WTC11 (cell line): ENCODE measurements around the gene RAB11FIP3. TPM values are rescaled to one million over a fixed set of nuclear protein-coding genes. Genes with fewer than 3 reads are reported as not detected.
A peak's percentile ranks its signal among the peaks of the same experiment; 100 is the strongest.

Experiments used
- ATAC-seq: fragments of 200-7000 bp; cut with Tn5 transposase; 2 replicates; pipeline ENCODE4 v1.10.0; 2021; ENCODE audit warnings: mild to moderate bottlenecking, moderate library complexity
- CTCF ChIA-PET: fragments of 300-600 bp; sonication (Branson Sonifier 250); formaldehyde crosslinking; loops from one replicate; lab custom pipeline; 2021; ENCODE audit warnings: antibody characterized with exemption; lab: Charles Lee
- POLR2A ChIA-PET: fragments of 350-600 bp; sonication (Branson Sonifier 250); formaldehyde crosslinking; loops from one replicate; lab custom pipeline; 2021; ENCODE audit warnings: antibody characterized with exemption; lab: Charles Lee
- DNase-seq: peaks from one replicate; pipeline ENCODE4 v3.0.0; 2021; ENCODE audit warnings: low spot score
- H3K27ac Mint-ChIP-seq: 2 replicates; pipeline ENCODE4 v1.8.0; 2021; ENCODE audit warnings: mixed read lengths
- H3K27me3 Mint-ChIP-seq: 2 replicates; pipeline ENCODE4 v1.8.0; 2021; ENCODE audit warnings: low read depth, mild to moderate bottlenecking, moderate library complexity, mixed read lengths
- H3K36me3 Mint-ChIP-seq: 2 replicates; pipeline ENCODE4 v1.8.0; 2021; ENCODE audit warnings: mixed read lengths
- H3K4me1 Mint-ChIP-seq: 2 replicates; pipeline ENCODE4 v1.8.0; 2022; ENCODE audit warnings: mixed read lengths
- H3K4me3 Mint-ChIP-seq: 2 replicates; pipeline ENCODE4 v1.8.0; 2021; ENCODE audit warnings: mild to moderate bottlenecking, moderate library complexity, mixed read lengths
- H3K9me3 Mint-ChIP-seq: 2 replicates; pipeline ENCODE4 v1.8.0; 2021; ENCODE audit warnings: mixed read lengths
- CREB1 ChIP-seq: sonication (generic); formaldehyde crosslinking; IDR thresholded peaks from 2 replicates; pipeline ENCODE4 v1.8.0; 2023; ENCODE audit warnings: mild to moderate bottlenecking, missing genetic modification reagents
- ETV6 ChIP-seq: sonication (generic); formaldehyde crosslinking; IDR thresholded peaks from 2 replicates; pipeline ENCODE4 v1.8.1; 2022; ENCODE audit warnings: mild to moderate bottlenecking, missing genetic modification reagents
- FOXK1 ChIP-seq: sonication (generic); formaldehyde crosslinking; IDR thresholded peaks from 2 replicates; pipeline ENCODE4 v1.8.0; 2022; ENCODE audit warnings: mild to moderate bottlenecking, moderate library complexity, missing genetic modification reagents
- FOXP4 ChIP-seq: sonication (generic); formaldehyde crosslinking; IDR thresholded peaks from 2 replicates; pipeline ENCODE4 v1.8.0; 2022; ENCODE audit warnings: mild to moderate bottlenecking, missing genetic modification reagents
- GABPB1 ChIP-seq: sonication (generic); formaldehyde crosslinking; IDR thresholded peaks from 2 replicates; pipeline ENCODE4 v1.8.1; 2023; ENCODE audit warnings: mild to moderate bottlenecking, missing genetic modification reagents
- HMGA2 ChIP-seq: fragments of 250-450 bp; sonication (Bioruptor Pico); IDR thresholded peaks from 2 replicates; pipeline ENCODE4 v1.4.0; 2021; ENCODE audit warnings: mild to moderate bottlenecking, moderate library complexity
- KAT7 ChIP-seq: sonication (generic); formaldehyde crosslinking; IDR thresholded peaks from 2 replicates; pipeline ENCODE4 v1.8.1; 2023; ENCODE audit warnings: missing genetic modification reagents, mild to moderate bottlenecking, borderline replicate concordance
- MAX ChIP-seq: sonication (generic); formaldehyde crosslinking; IDR thresholded peaks from 2 replicates; pipeline ENCODE4 v1.8.0; 2022; ENCODE audit warnings: mild to moderate bottlenecking, missing genetic modification reagents
- MYBL2 ChIP-seq: sonication (generic); formaldehyde crosslinking; IDR thresholded peaks from 2 replicates; pipeline ENCODE4 v1.8.1; 2023; ENCODE audit warnings: mild to moderate bottlenecking, moderate library complexity, missing genetic modification reagents
- NFATC4 ChIP-seq: fragments of 250-450 bp; sonication (Bioruptor Pico); IDR thresholded peaks from 2 replicates; pipeline ENCODE4 v1.9.0; 2021; ENCODE audit warnings: mild to moderate bottlenecking
- NR1H2 ChIP-seq: sonication (generic); formaldehyde crosslinking; IDR thresholded peaks from 2 replicates; pipeline ENCODE4 v1.9.0; 2021; ENCODE audit warnings: mild to moderate bottlenecking, moderate library complexity, missing genetic modification reagents
- SMAD4 ChIP-seq: sonication (generic); formaldehyde crosslinking; IDR thresholded peaks from 2 replicates; pipeline ENCODE4 v1.8.0; 2022; ENCODE audit warnings: mild to moderate bottlenecking, missing genetic modification reagents
- SP1 ChIP-seq: sonication (generic); formaldehyde crosslinking; conservative IDR thresholded peaks from 2 replicates; pipeline ENCODE4 v1.8.1; 2022; ENCODE audit warnings: missing genetic modification reagents
- USF1 ChIP-seq: sonication (generic); formaldehyde crosslinking; IDR thresholded peaks from 2 replicates; pipeline ENCODE4 v1.8.0; 2022; ENCODE audit warnings: mild to moderate bottlenecking, missing genetic modification reagents
- ZNF219 ChIP-seq: sonication (generic); formaldehyde crosslinking; IDR thresholded peaks from 2 replicates; pipeline ENCODE4 v1.8.0; 2023; ENCODE audit warnings: missing genetic modification reagents, mild to moderate bottlenecking, borderline replicate concordance
- ZNF232 ChIP-seq: sonication (generic); formaldehyde crosslinking; IDR thresholded peaks from 2 replicates; pipeline ENCODE4 v1.8.0; 2022; ENCODE audit warnings: mild to moderate bottlenecking, missing genetic modification reagents
- ZNF396 ChIP-seq: fragments of 250-450 bp; sonication (Bioruptor Pico); IDR thresholded peaks from 2 replicates; pipeline ENCODE4 v1.8.0; 2021; ENCODE audit warnings: mild to moderate bottlenecking, moderate library complexity, borderline replicate concordance
- ZNF423 ChIP-seq: fragments of 250-450 bp; sonication (Bioruptor Pico); IDR thresholded peaks from 2 replicates; pipeline ENCODE4 v2.1.2; 2022; ENCODE audit warnings: mild to moderate bottlenecking, moderate library complexity
- ZNF671 ChIP-seq: fragments of 250-450 bp; sonication (Bioruptor Pico); IDR thresholded peaks from 2 replicates; pipeline ENCODE4 v1.8.0; 2021; ENCODE audit warnings: mild to moderate bottlenecking
- total RNA-seq: library from RNA; stranded (reverse); gene quantifications from 3 replicates; pipeline ENCODE4 v1.2.3, GENCODE V29; 2021
- TF ChIP-seq, protein P1 (sequence below): sonication (generic); formaldehyde crosslinking; IDR thresholded peaks from 2 replicates; pipeline ENCODE4 v1.8.0; 2022; ENCODE audit warnings: missing genetic modification reagents
- TF ChIP-seq, protein P2 (sequence below): fragments of 250-450 bp; sonication (Bioruptor Pico); IDR thresholded peaks from 2 replicates; pipeline ENCODE4 v1.9.0; 2021; ENCODE audit warnings: moderate library complexity, mild to moderate bottlenecking, inconsistent platforms, borderline replicate concordance
- TF ChIP-seq, protein P3 (sequence below): sonication (generic); formaldehyde crosslinking; IDR thresholded peaks from 2 replicates; pipeline ENCODE4 v1.8.1; 2023; ENCODE audit warnings: mild to moderate bottlenecking, missing genetic modification reagents, moderate library complexity

The RAB11FIP3 gene
- total RNA-seq, 1 experiment from 2014 or later, result 38.6 TPM

DNA sequence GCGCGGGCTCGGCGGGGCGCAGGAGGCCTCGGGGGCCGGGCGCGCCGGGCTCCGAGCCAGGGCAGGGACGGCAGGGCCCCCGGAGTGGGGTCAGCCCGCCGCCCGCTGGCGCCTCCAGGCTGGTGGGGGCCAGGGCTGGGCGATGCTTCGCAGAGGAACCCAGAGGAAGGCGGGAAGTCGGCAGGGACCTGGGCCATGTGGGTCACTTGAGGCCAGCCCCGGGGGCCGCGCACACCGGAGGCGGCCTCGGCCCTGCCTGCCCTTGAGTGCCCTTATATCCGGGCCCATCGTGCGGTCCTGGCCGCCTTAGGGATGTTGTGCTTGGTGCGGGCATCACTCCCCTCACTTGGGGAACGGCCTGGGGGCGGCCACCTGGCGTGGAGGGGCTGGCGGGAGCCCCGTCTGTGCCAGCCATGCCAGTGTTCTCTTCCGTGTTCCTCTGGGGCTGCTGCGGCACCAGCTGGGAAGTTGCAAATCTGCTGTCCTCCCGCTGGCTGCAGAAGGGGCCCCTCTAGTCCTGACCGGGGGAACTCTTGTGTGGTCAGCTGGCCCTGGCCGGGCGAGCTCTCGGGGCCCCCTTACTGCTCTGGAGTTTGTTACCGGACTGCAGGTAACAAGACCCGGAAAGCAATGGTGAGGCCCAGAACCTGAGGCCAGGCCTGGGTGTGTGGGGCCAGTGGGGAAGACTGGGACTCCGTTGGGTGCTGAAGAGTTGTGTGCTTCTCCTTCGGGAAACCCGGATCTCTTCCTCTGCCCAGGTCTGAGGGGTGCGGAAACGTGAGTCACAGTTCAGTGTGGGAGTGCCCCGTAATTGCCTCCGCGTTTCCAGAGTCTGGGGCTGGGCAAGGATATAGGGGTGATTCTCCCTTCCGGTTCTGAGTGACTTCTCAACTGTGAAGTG lies 102.9 kb downstream of the RAB11FIP3 start:
- ATAC-seq (peak; percentile 1; the same call in 1 of the 2 replicates), DNase-seq (peak; percentile 44)
- ChIA-PET CTCF (interaction anchor here (1.0 to 2.1 kb wide), 7 partner anchors 41 to 136 kb away, joined by 3 to 10 read pairs (median 3); partner anchors contain the start of gene METTL26), POLR2A (interaction anchor here (1.2 kb wide), 1 partner anchor 15 kb away, joined by 3 read pairs; no protein-coding TSS in a partner anchor)
- no peaks in the 10 kb centered on the region for H3K9me3 Mint-ChIP-seq
- H3K36me3 Mint-ChIP-seq, result 0 out of 2 replicates have a peak, but pooled peaks cover 2% of the 10 kb centered on the region
- H3K4me1 Mint-ChIP-seq, result peaks cover 20% of the 10 kb centered on the region
- no peaks in the 10 kb centered on the region for H3K27me3 Mint-ChIP-seq
- peak overlapping the region; percentile 81 for H3K4me3 Mint-ChIP-seq
- TF ChIP-seq USF1 (CRISPR knock-in tag) (peak; percentile 1; the same call in 1 of the 2 replicates), MAX (CRISPR knock-in tag) (peak; percentile 57; the same call in 1 of the 2 replicates), FOXK1 (CRISPR knock-in tag) (0 out of 2 replicates have a peak, but pooled peaks have one; percentile 34), FOXP4 (CRISPR knock-in tag) (0 out of 2 replicates have a peak, but pooled peaks have one; percentile 26), ETV6 (CRISPR knock-in tag) (no peak; the same call in 1 of the 2 replicates)
- H3K27ac Mint-ChIP-seq, result peak overlapping the region; percentile 41; the same call in 1 of the 2 replicates

GRCh38 chr16:529012-529575 lies 103.6 kb downstream of the RAB11FIP3 start:
- ATAC-seq (no peak), DNase-seq (no peak)
- no peak for TF ChIP-seq SP1
- no peak for TF ChIP-seq KAT7 (CRISPR knock-in tag)
- no peak for TF ChIP-seq CREB1 (CRISPR knock-in tag)
- TF ChIP-seq HMGA2 (CRISPR knock-in tag), result no peak
- TF ChIP-seq, protein P1, sequence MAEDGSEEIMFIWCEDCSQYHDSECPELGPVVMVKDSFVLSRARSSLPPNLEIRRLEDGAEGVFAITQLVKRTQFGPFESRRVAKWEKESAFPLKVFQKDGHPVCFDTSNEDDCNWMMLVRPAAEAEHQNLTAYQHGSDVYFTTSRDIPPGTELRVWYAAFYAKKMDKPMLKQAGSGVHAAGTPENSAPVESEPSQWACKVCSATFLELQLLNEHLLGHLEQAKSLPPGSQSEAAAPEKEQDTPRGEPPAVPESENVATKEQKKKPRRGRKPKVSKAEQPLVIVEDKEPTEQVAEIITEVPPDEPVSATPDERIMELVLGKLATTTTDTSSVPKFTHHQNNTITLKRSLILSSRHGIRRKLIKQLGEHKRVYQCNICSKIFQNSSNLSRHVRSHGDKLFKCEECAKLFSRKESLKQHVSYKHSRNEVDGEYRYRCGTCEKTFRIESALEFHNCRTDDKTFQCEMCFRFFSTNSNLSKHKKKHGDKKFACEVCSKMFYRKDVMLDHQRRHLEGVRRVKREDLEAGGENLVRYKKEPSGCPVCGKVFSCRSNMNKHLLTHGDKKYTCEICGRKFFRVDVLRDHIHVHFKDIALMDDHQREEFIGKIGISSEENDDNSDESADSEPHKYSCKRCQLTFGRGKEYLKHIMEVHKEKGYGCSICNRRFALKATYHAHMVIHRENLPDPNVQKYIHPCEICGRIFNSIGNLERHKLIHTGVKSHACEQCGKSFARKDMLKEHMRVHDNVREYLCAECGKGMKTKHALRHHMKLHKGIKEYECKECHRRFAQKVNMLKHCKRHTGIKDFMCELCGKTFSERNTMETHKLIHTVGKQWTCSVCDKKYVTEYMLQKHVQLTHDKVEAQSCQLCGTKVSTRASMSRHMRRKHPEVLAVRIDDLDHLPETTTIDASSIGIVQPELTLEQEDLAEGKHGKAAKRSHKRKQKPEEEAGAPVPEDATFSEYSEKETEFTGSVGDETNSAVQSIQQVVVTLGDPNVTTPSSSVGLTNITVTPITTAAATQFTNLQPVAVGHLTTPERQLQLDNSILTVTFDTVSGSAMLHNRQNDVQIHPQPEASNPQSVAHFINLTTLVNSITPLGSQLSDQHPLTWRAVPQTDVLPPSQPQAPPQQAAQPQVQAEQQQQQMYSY (CRISPR knock-in tag), result no peak
- TF ChIP-seq, protein P2, sequence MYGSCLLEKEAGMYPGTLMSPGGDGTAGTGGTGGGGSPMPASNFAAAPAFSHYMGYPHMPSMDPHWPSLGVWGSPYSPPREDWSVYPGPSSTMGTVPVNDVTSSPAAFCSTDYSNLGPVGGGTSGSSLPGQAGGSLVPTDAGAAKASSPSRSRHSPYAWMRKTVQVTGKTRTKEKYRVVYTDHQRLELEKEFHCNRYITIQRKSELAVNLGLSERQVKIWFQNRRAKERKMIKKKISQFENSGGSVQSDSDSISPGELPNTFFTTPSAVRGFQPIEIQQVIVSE, result no peak
- no peak for TF ChIP-seq ZNF219 (CRISPR knock-in tag)
- no peak for TF ChIP-seq FOXK1 (CRISPR knock-in tag)
- no peak for TF ChIP-seq ZNF671 (CRISPR knock-in tag)
- TF ChIP-seq GABPB1 (CRISPR knock-in tag), result no peak
- TF ChIP-seq NR1H2, result no peak
- TF ChIP-seq, protein P3, sequence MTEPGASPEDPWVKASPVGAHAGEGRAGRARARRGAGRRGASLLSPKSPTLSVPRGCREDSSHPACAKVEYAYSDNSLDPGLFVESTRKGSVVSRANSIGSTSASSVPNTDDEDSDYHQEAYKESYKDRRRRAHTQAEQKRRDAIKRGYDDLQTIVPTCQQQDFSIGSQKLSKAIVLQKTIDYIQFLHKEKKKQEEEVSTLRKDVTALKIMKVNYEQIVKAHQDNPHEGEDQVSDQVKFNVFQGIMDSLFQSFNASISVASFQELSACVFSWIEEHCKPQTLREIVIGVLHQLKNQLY (CRISPR knock-in tag), result no peak
- TF ChIP-seq ZNF396, result no peak
- no peak for TF ChIP-seq SMAD4
- no peak for TF ChIP-seq ZNF423 (CRISPR knock-in tag)
- no peak for TF ChIP-seq MYBL2
- TF ChIP-seq ZNF232 (CRISPR knock-in tag), result no peak
- TF ChIP-seq NFATC4 (CRISPR knock-in tag), result no peak
- Mint-ChIP-seq H3K4me3 (peak overlapping the region; percentile 81), H3K9me3 (no peaks in the 10 kb centered on the region), H3K36me3 (0 out of 2 replicates have a peak, but pooled peaks cover 2% of the 10 kb centered on the region), H3K27me3 (no peaks in the 10 kb centered on the region), H3K27ac (0 out of 2 replicates have a peak overlapping the region, but pooled peaks have one; percentile 41), H3K4me1 (peaks cover 20% of the 10 kb centered on the region)
- ChIA-PET POLR2A (no interaction called here), CTCF (interaction anchor here (1.0 to 2.1 kb wide), 3 partner anchors 54 to 137 kb away, joined by 3 to 10 read pairs (median 4); no protein-coding TSS in a partner anchor)
